Thyroid gland (tissue), 4 donors: ENCODE results near the gene PTPRN.

Source experiments
- CTCF ChIP-seq, 6 experiments: fragments of 200-600 bp in 3 of 6; fragments of 450-650 bp in 3 of 6; sonication (generic) in 3 of 6; IDR thresholded peaks; one replicate each; pipeline ENCODE4 v1.5.1; 2016 to 2019; ENCODE audit warnings: antibody characterized with exemption in 6 of 6, mild to moderate bottlenecking in 2 of 6, inconsistent platforms in 1 of 6, moderate library complexity in 1 of 6
- POLR2A ChIP-seq, 2 donors: fragments of 450-650 bp; IDR thresholded peaks; one replicate each; pipeline ENCODE4 v1.6.1; 2017; ENCODE audit warnings: antibody characterized with exemption in 2 of 2, mild to moderate bottlenecking in 2 of 2, moderate library complexity in 1 of 2

GRCh38 chr2:219354582-219354981 is 45.4 kb upstream of the PTPRN start:
- no peak for TF ChIP-seq CTCF (IDR thresholded peaks at IDR 0.05)
- no peak for TF ChIP-seq POLR2A (IDR thresholded peaks at IDR 0.05)
